Liver (tissue), 9 donors: ENCODE measurements around the gene RIT2. TPM values are rescaled to one million over a fixed set of nuclear protein-coding genes. Genes with fewer than 3 reads are reported as not detected.

Experiments
- DNase-seq: peaks from one replicate; pipeline ENCODE4 v3.0.0-alpha.2; 2017; ENCODE audit warnings: low spot score
- H3K27ac ChIP-seq, 2 donors: one replicate each; pipeline ENCODE4 v1.7.0; 2013; ENCODE audit warnings: inconsistent platforms in 2 of 2, low read length in 2 of 2, control low read depth in 1 of 2, low read depth in 1 of 2, mild to moderate bottlenecking in 1 of 2
- H3K27me3 ChIP-seq, 4 donors: one replicate each; pipeline versions ENCODE4 v1.6.1 to v1.7.0; 2013; ENCODE audit warnings: low read length in 3 of 4, inconsistent platforms in 1 of 4, mild to moderate bottlenecking in 1 of 4, moderate library complexity in 1 of 4; ENCODE audit not compliant: control insufficient read depth in 4 of 4, insufficient read depth in 4 of 4
- H3K36me3 ChIP-seq, 4 donors: one replicate each; pipeline versions ENCODE4 v1.6.1 to v1.7.0; 2013; ENCODE audit warnings: low read length in 3 of 4, mild to moderate bottlenecking in 3 of 4, low read depth in 1 of 4, moderate library complexity in 1 of 4; ENCODE audit not compliant: control insufficient read depth in 4 of 4, insufficient read depth in 3 of 4
- H3K4me1 ChIP-seq, 4 donors: one replicate each; pipeline versions ENCODE4 v1.6.1 to v1.7.0; 2013; ENCODE audit warnings: low read length in 3 of 4, mild to moderate bottlenecking in 3 of 4, moderate library complexity in 1 of 4; ENCODE audit not compliant: control insufficient read depth in 4 of 4, insufficient read depth in 4 of 4
- H3K4me3 ChIP-seq, 3 donors: one replicate each; pipeline versions ENCODE4 v1.6.1 to v1.7.0; 2013; ENCODE audit warnings: low read length in 3 of 3, control low read depth in 1 of 3, low read depth in 1 of 3, mild to moderate bottlenecking in 1 of 3
- H3K9ac ChIP-seq, 2 donors: one replicate each; pipeline ENCODE4 v1.7.0; 2013; ENCODE audit warnings: low read length in 2 of 2, mild to moderate bottlenecking in 2 of 2, moderate library complexity in 2 of 2, control low read depth in 1 of 2, low read depth in 1 of 2
- H3K9me3 ChIP-seq, 4 donors: one replicate each; pipeline versions ENCODE4 v1.6.1 to v1.7.0; 2013; ENCODE audit warnings: low read length in 3 of 4; ENCODE audit not compliant: control insufficient read depth in 4 of 4
- ATF3 ChIP-seq: IDR thresholded peaks from 2 replicates; pipeline ENCODE4 v1.6.1; 2016; ENCODE audit warnings: antibody characterized with exemption
- CTCF ChIP-seq: fragments of 150-350 bp; IDR thresholded peaks from 2 replicates; pipeline ENCODE4 v1.5.1; 2017; ENCODE audit warnings: improper control_type of control experiment, low read depth, low read length; ENCODE audit not compliant: missing input control
- EGR1 ChIP-seq, 2 donors: IDR thresholded peaks; 2 replicates each; pipeline ENCODE4 v1.6.1; 2016 to 2018; ENCODE audit warnings: antibody characterized with exemption in 2 of 2, low read depth in 2 of 2
- FOXA1 ChIP-seq: IDR thresholded peaks from 2 replicates; pipeline ENCODE4 v1.6.1; 2016; ENCODE audit warnings: antibody characterized with exemption
- FOXA2 ChIP-seq: IDR thresholded peaks from 2 replicates; pipeline ENCODE4 v1.6.1; 2016; ENCODE audit warnings: antibody characterized with exemption
- GABPA ChIP-seq, 2 donors: IDR thresholded peaks in 1 of 2; conservative IDR thresholded peaks in 1 of 2; 2 replicates each; pipeline ENCODE4 v1.6.1; 2016; ENCODE audit warnings: antibody characterized with exemption in 2 of 2, mild to moderate bottlenecking in 1 of 2, moderate library complexity in 1 of 2
- HNF4A ChIP-seq, 2 donors: conservative IDR thresholded peaks; 2 replicates each; pipeline ENCODE4 v1.6.1; 2016; ENCODE audit warnings: antibody characterized with exemption in 2 of 2, mild to moderate bottlenecking in 2 of 2
- HNF4G ChIP-seq: IDR thresholded peaks from 2 replicates; pipeline ENCODE4 v1.6.1; 2016; ENCODE audit warnings: antibody characterized with exemption
- JUND ChIP-seq, 2 donors: IDR thresholded peaks; 2 replicates each; pipeline ENCODE4 v1.6.1; 2016; ENCODE audit warnings: antibody characterized with exemption in 2 of 2
- MAX ChIP-seq: IDR thresholded peaks from 2 replicates; pipeline ENCODE4 v1.6.1; 2016; ENCODE audit warnings: antibody characterized with exemption
- NR2F2 ChIP-seq: IDR thresholded peaks from 2 replicates; pipeline ENCODE4 v1.6.1; 2016; ENCODE audit warnings: antibody characterized with exemption
- RAD21 ChIP-seq, 2 donors: IDR thresholded peaks; 2 replicates each; pipeline ENCODE4 v1.6.1; 2016; ENCODE audit warnings: antibody characterized with exemption in 2 of 2, mild to moderate bottlenecking in 2 of 2
- REST ChIP-seq: IDR thresholded peaks from 2 replicates; pipeline ENCODE4 v1.6.1; 2016; ENCODE audit warnings: antibody characterized with exemption, mild to moderate bottlenecking
- RXRA ChIP-seq, 2 donors: IDR thresholded peaks; 2 replicates each; pipeline ENCODE4 v1.6.1; 2017 to 2018; ENCODE audit warnings: antibody characterized with exemption in 2 of 2, mild to moderate bottlenecking in 1 of 2
- SP1 ChIP-seq: IDR thresholded peaks from 2 replicates; pipeline ENCODE4 v1.6.1; 2018; ENCODE audit warnings: antibody characterized with exemption, mild to moderate bottlenecking
- TAF1 ChIP-seq: conservative IDR thresholded peaks from 2 replicates; pipeline ENCODE4 v1.6.1; 2016; ENCODE audit warnings: antibody characterized with exemption, mild to moderate bottlenecking
- YY1 ChIP-seq: IDR thresholded peaks from 2 replicates; pipeline ENCODE4 v1.6.1; 2016; ENCODE audit warnings: antibody characterized with exemption, mild to moderate bottlenecking
- ZBTB33 ChIP-seq: IDR thresholded peaks from 2 replicates; pipeline ENCODE4 v1.6.1; 2016; ENCODE audit warnings: antibody characterized with exemption
- WGBS: extraction: QIAGEN DNeasy Blood & Tissue Kit; methylation state at CpG from one replicate; pipeline ENCODE4 v1.1.7; 2013; 5-methylcytosine and 5-hydroxymethylcytosine counted together
- polyA plus RNA-seq, 2 donors: library from polyadenylated mRNA; stranded (reverse) in 1 of 2; unstranded in 1 of 2; fragments of 200-250 nt in 1 of 2; fragments of >200 nt in 1 of 2; fragmentation: Nextera tagmentation in 1 of 2; extraction: Ambion mirVana in 1 of 2; gene quantifications; one replicate each; pipeline versions ENCODE4 v1.2.1 to v1.2.3, GENCODE V29; 2013 to 2015
- total RNA-seq, 2 donors: library from RNA; depleted of rRNA; stranded (reverse); fragments of >200 nt; gene quantifications; one replicate each; pipeline ENCODE4 v1.2.3, GENCODE V29; 2014
- donor health status: healthy.
- donor health status: healthy.
- donor health status: healthy.
- donor health status: healthy.
- donor health status: healthy.

Gene RIT2
- total and polyA plus RNA-seq, 4 donors: not detected

- Histone ChIP-seq H3K27me3 (no peaks in the 10 kb centered on the region), H3K36me3 (no peaks in the 10 kb centered on the region), H3K9me3 (no peaks in the 10 kb centered on the region), H3K27ac (no peak overlapping the region), H3K9ac (no peak overlapping the region), H3K4me3 (no peak overlapping the region), H3K4me1 (no peaks in the 10 kb centered on the region)
- no peak for TF ChIP-seq YY1
- TF ChIP-seq EGR1 (IDR thresholded peaks at IDR 0.05; ENCODE audit: low read depth in 2 of 2): no peak
- TF ChIP-seq HNF4G: no peak
- no peak for TF ChIP-seq FOXA1
- TF ChIP-seq TAF1: no peak
- no peak for TF ChIP-seq ZBTB33
- no peak for TF ChIP-seq REST
- TF ChIP-seq SP1: no peak
- no peak for TF ChIP-seq GABPA (IDR thresholded peaks at IDR 0.05 in 1 of 2, conservative IDR thresholded peaks at IDR 0.05 in 1 of 2)
- no peak for TF ChIP-seq NR2F2
- TF ChIP-seq MAX: no peak
- TF ChIP-seq CTCF: no peak
- no peak for TF ChIP-seq HNF4A (conservative IDR thresholded peaks at IDR 0.05)
- TF ChIP-seq RAD21 (IDR thresholded peaks at IDR 0.05): no peak
- TF ChIP-seq RXRA (IDR thresholded peaks at IDR 0.05): no peak
- no peak for TF ChIP-seq ATF3
- no peak for TF ChIP-seq FOXA2
- no peak for DNase-seq
- WGBS: 70% methylated on average over 3 of the region's 3 CpGs
These were observed 292.8 kb downstream of the RIT2 start for GRCh38 chr18:42822711-42823110.

GRCh38 chr18:42821492-42821891 lies 294.0 kb downstream of the RIT2 start:
- no peak for DNase-seq
- H3K4me1 ChIP-seq: no peaks in the 10 kb centered on the region
- no peak overlapping the region for H3K4me3 ChIP-seq
- H3K27me3 ChIP-seq: no peaks in the 10 kb centered on the region
- H3K9ac ChIP-seq: no peak overlapping the region
- TF ChIP-seq HNF4G: no peak
- no peak for TF ChIP-seq ZBTB33
- TF ChIP-seq JUND (IDR thresholded peaks at IDR 0.05): no peak
- no peak for TF ChIP-seq FOXA1
- TF ChIP-seq RAD21 (IDR thresholded peaks at IDR 0.05): no peak
- TF ChIP-seq NR2F2: no peak
- TF ChIP-seq EGR1 (IDR thresholded peaks at IDR 0.05; ENCODE audit: low read depth in 2 of 2): no peak
- no peak for TF ChIP-seq RXRA (IDR thresholded peaks at IDR 0.05)
- TF ChIP-seq MAX: no peak
- TF ChIP-seq FOXA2: no peak
- TF ChIP-seq HNF4A (conservative IDR thresholded peaks at IDR 0.05): no peak
- H3K36me3 ChIP-seq: no peaks in the 10 kb centered on the region
- no peaks in the 10 kb centered on the region for H3K9me3 ChIP-seq
- H3K27ac ChIP-seq: no peak overlapping the region
- WGBS: 94% methylated on average over 4 of the region's 4 CpGs
